Endothelial cell of umbilical vein (primary cell): Measurements from ENCODE around the gene HBS1L.

ENCODE experiments used
- CTCF ChIP-seq, 2 donors: IDR thresholded peaks; 1 replicate in 1 of 2; 2 replicates in 1 of 2; pipeline ENCODE4 v1.5.1; 2011; ENCODE audit warnings: low read length in 2 of 2, mild to moderate bottlenecking in 2 of 2, moderate library complexity in 2 of 2, control low read depth in 1 of 2, inconsistent platforms in 1 of 2, low read depth in 1 of 2; ENCODE audit not compliant: insufficient read depth in 1 of 2; ENCODE audit errors: extremely low read depth in 1 of 2
- EZH2 ChIP-seq: IDR thresholded peaks from 2 replicates; pipeline ENCODE4 v1.6.1; 2012; ENCODE audit warnings: borderline replicate concordance, low read depth, mild to moderate bottlenecking, moderate library complexity, low read length, inconsistent platforms; ENCODE audit not compliant: severe bottlenecking
- GATA2 ChIP-seq: IDR thresholded peaks from 2 replicates; pipeline ENCODE4 v1.7.0; 2011; ENCODE audit warnings: low read depth, mild to moderate bottlenecking, moderate library complexity, mixed read lengths, low read length; ENCODE audit not compliant: insufficient read length, insufficient read depth
- MAX ChIP-seq: IDR thresholded peaks from 2 replicates; pipeline ENCODE4 v1.6.1; 2011; ENCODE audit not compliant: insufficient read depth, insufficient read length
- POLR2A ChIP-seq: IDR thresholded peaks from 2 replicates; pipeline ENCODE4 v1.6.1; 2012; ENCODE audit warnings: low read depth, mild to moderate bottlenecking, control low read depth, low read length
- POLR2AphosphoS5 ChIP-seq: IDR thresholded peaks from 2 replicates; pipeline ENCODE4 v1.6.1; 2012; ENCODE audit warnings: low read depth, mild to moderate bottlenecking, control low read depth, low read length, moderate library complexity; ENCODE audit not compliant: insufficient read depth

- TF ChIP-seq MAX (no peak), CTCF (IDR thresholded peaks at IDR 0.05; ENCODE audit: extremely low read depth in 1 of 2, insufficient read depth in 1 of 2, low read depth in 1 of 2, low read length in 2 of 2) (no peak), POLR2AphosphoS5 (no peak), EZH2 (no peak), POLR2A (no peak), GATA2 (no peak)
Measured at GRCh38 chr6:135062735-135063134, 8.1 kb upstream of the HBS1L start.
